Activated B cell treated with CpG ODN at 0.5 μM for 24 hours (primary cell): ENCODE results near the gene ARSB. TPM values are rescaled to one million over a fixed set of nuclear protein-coding genes. Genes with fewer than 3 reads are reported as not detected.
A peak's percentile ranks its signal among the peaks of the same experiment; 100 is the strongest.

Source experiments
- ATAC-seq: fragments of 200-7000 bp; cut with Tn5 transposase; one replicate; pipeline ENCODE4 v1.10.0; 2021; ENCODE audit warnings: low read depth, mild to moderate bottlenecking, moderate library complexity
- CTCF ChIA-PET: fragments of 350-600 bp; sonication (Branson Sonifier 250); formaldehyde crosslinking; loops from one replicate; lab custom pipeline; 2021; ENCODE audit warnings: antibody characterized with exemption; lab: Charles Lee
- POLR2A ChIA-PET: fragments of 350-600 bp; sonication (Branson Sonifier 250); formaldehyde crosslinking; loops from one replicate; lab custom pipeline; 2021; ENCODE audit warnings: antibody characterized with exemption; lab: Charles Lee
- DNase-seq: peaks from one replicate; pipeline ENCODE4 v3.0.0; 2022
- H3K27ac Mint-ChIP-seq: one replicate; pipeline ENCODE4 v1.8.0; 2020; ENCODE audit warnings: mixed read lengths
- H3K27me3 Mint-ChIP-seq: one replicate; pipeline ENCODE4 v1.8.0; 2021; ENCODE audit warnings: mixed read lengths
- H3K36me3 Mint-ChIP-seq: one replicate; pipeline ENCODE4 v1.8.0; 2021; ENCODE audit warnings: low read depth, mixed read lengths
- H3K4me1 Mint-ChIP-seq: one replicate; pipeline ENCODE4 v1.8.0; 2021; ENCODE audit warnings: mixed read lengths
- H3K4me3 Mint-ChIP-seq: one replicate; pipeline ENCODE4 v1.8.0; 2020; ENCODE audit warnings: mild to moderate bottlenecking, mixed read lengths
- H3K9me3 Mint-ChIP-seq: one replicate; pipeline ENCODE4 v1.8.0; 2020; ENCODE audit warnings: mixed read lengths
- CTCF ChIP-seq: fragments of 200-600 bp; IDR thresholded peaks from one replicate; pipeline ENCODE4 v1.8.0; 2022; ENCODE audit warnings: antibody characterized with exemption, mild to moderate bottlenecking
- intact Hi-C: fragments of 100-400 bp; cut with micrococcal nuclease; formaldehyde crosslinking; loops from one replicate; pipeline ENCODE4 v1.15.1; 2024
- total RNA-seq: library from RNA; stranded (reverse); gene quantifications from 2 replicates; pipeline ENCODE4 v1.2.3, GENCODE V29; 2022

The ARSB gene
- total RNA-seq, 1 donor from 2014 or later: 15.6 TPM

GRCh38 chr5:78968781-78969180, 16.3 kb downstream of the ARSB start:
- H3K9me3 Mint-ChIP-seq: no peaks in the 10 kb centered on the region
- peaks cover 26% of the 10 kb centered on the region for H3K36me3 Mint-ChIP-seq
- H3K4me1 Mint-ChIP-seq: peaks cover 14% of the 10 kb centered on the region
- intact Hi-C loops: loop anchor here (5.0 kb wide), 2 partner anchors 321 to 411 kb away; partner anchors contain the start of gene LHFPL2
- no peak overlapping the region for H3K4me3 Mint-ChIP-seq
- no peak overlapping the region for H3K27ac Mint-ChIP-seq
- no peak for TF ChIP-seq CTCF
- ATAC-seq (no peak), DNase-seq (no peak)
- CTCF ChIA-PET: no interaction called here
- H3K27me3 Mint-ChIP-seq: no peaks in the 10 kb centered on the region
- POLR2A ChIA-PET: no interaction called here

- intact Hi-C loops: loop anchor here (1.0 to 5.0 kb wide), 7 partner anchors 79 to 645 kb away; partner anchors contain the start of gene LHFPL2
- Mint-ChIP-seq H3K36me3 (peaks cover 47% of the 10 kb centered on the region), H3K4me1 (peaks cover 3% of the 10 kb centered on the region), H3K4me3 (no peak overlapping the region), H3K9me3 (no peaks in the 10 kb centered on the region), H3K27ac (no peak overlapping the region), H3K27me3 (no peaks in the 10 kb centered on the region)
- ChIA-PET POLR2A (interaction anchor here (1.1 kb wide), 1 partner anchor 20 kb away, joined by 3 read pairs; the partner anchor contains the start of gene ARSB), CTCF (interaction anchor here (0.7 to 6.7 kb wide), 16 partner anchors 12 to 644 kb away, joined by 3 to 61 read pairs (median 4); partner anchors contain the start of gene ARSB)
- TF ChIP-seq CTCF: no peak
- peak; percentile 62 for ATAC-seq
- DNase-seq: no peak
These were observed 20.2 kb downstream of the ARSB start for GRCh38 chr5:78964889-78965288.

GRCh38 chr5:78961743-78962142, 23.4 kb downstream of the ARSB start:
- H3K4me1 Mint-ChIP-seq: peaks cover 7% of the 10 kb centered on the region
- intact Hi-C loops: no loop called here
- no peak for TF ChIP-seq CTCF
- POLR2A ChIA-PET: no interaction called here
- no peaks in the 10 kb centered on the region for H3K9me3 Mint-ChIP-seq
- no peak overlapping the region for H3K4me3 Mint-ChIP-seq
- H3K36me3 Mint-ChIP-seq: peaks cover 32% of the 10 kb centered on the region
- no peak overlapping the region for H3K27ac Mint-ChIP-seq
- ATAC-seq (no peak), DNase-seq (no peak)
- H3K27me3 Mint-ChIP-seq: no peaks in the 10 kb centered on the region
- CTCF ChIA-PET: interaction anchor here (2.3 to 6.7 kb wide), 2 partner anchors 424 to 495 kb away, joined by 13 to 61 read pairs; no protein-coding TSS in a partner anchor

- Mint-ChIP-seq H3K27ac (no peak overlapping the region), H3K27me3 (no peaks in the 10 kb centered on the region), H3K4me3 (no peak overlapping the region), H3K36me3 (peaks cover 37% of the 10 kb centered on the region), H3K4me1 (peaks cover 5% of the 10 kb centered on the region), H3K9me3 (no peaks in the 10 kb centered on the region)
- intact Hi-C loops: no loop called here
- ChIA-PET POLR2A (no interaction called here), CTCF (interaction anchor here (0.6 to 1.1 kb wide), 2 partner anchors 213 to 422 kb away, joined by 3 read pairs; no protein-coding TSS in a partner anchor)
- no peak for TF ChIP-seq CTCF
- no peak for ATAC-seq
- no peak for DNase-seq
These were observed 25.3 kb downstream of the ARSB start for GRCh38 chr5:78959767-78960166.

- CTCF ChIA-PET: interaction anchor here (0.9 to 1.0 kb wide), 2 partner anchors 8 to 421 kb away, joined by 3 to 4 read pairs; no protein-coding TSS in a partner anchor
- H3K4me3 Mint-ChIP-seq: no peak overlapping the region
- TF ChIP-seq CTCF: no peak
These were observed 26.3 kb downstream of the ARSB start for GRCh38 chr5:78958672-78959445.

More at GRCh38 chr5:78958672-78959445, 26.3 kb downstream of the ARSB start:
- ATAC-seq: no peak
- intact Hi-C loops: no loop called here
- Mint-ChIP-seq H3K36me3 (peaks cover 30% of the 10 kb centered on the region), H3K9me3 (no peaks in the 10 kb centered on the region), H3K4me1 (peaks cover 4% of the 10 kb centered on the region), H3K27ac (no peak overlapping the region), H3K27me3 (no peaks in the 10 kb centered on the region)
- POLR2A ChIA-PET: no interaction called here
- no peak for DNase-seq
